NCI-H2107 (cell line): ENCODE measurements around the gene ZNF438.
"Not testable (repeated sequence)": the region's sequence is repeated elsewhere in the genome, so short reads cannot be mapped to it uniquely, and the experiment has no call there.

ENCODE experiments used
- DNase-seq: peaks from one replicate; lab custom pipeline; 2025; lab: John Stamatoyannopoulos, UW

ZNF438 gene

DNA sequence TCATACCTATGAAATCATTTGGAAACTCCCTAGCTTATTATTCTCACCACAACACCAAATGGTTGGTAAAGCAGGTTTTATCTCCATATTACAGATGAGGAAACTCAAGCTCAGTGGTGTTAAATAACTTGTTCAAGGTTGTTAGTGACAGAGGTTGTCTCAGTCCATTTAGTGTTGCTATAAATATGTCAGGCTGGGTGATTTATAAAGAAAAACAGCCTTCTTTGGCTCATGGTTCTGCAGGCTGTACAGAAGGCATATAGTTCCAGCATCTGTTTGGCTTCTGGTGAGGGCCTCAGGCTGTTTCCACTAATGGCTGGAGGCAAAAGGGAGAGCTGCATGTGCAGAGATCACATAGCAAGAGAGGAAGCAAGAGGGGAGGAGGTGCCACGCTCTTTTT lies 96.6 kb downstream of the ZNF438 start:
- no peak for DNase-seq

DNA sequence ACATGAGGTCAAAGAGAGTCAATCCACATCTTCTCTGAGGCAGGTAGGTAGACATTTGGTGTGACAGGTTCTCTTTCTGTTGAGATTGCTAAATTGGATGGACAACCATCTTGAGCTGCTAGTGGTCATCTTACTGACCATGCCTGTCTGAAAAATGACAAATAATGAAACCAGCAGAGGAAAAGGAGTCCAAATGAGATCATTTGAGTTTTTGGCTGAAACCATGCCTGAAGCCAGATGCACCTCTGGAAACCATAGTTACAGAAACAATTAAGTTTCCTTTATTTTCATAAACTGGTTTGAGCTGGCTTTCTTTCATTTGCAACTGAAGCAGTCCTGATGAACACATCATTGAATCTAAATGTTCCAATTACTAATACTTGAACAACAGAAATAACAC lies 100.6 kb downstream of the ZNF438 start:
- DNase-seq: no peak

DNA sequence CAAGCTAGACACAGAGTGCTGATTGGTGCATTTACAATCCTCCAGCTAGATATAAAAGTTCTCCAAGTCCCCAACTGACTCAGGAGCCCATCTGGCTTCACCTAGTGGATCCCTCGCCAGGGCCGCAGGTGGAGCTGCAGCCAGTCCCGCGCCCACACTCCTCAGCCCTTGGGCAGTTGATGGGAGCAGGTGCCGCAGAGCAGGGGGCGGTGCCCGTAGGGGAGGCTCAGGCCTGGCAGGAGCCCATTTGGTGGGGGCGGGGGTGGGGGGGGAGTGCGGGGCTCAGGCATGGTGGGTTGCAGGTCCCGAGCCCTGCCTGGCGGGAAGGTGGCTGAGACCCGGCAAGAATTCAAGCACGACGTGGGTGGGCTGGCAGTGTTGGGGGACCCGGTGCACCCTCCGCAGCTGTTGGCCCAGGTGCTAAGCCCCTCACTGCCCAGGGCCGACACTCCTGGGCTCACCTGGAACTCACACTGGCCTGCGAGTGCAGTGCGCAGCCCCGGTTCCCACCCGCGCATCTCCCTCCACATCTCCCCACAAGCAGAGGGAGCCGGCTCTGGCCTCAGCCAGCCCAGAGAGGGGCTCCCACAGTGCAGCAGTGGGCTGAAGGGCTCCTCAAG lies 101.7 kb downstream of the ZNF438 start:
- DNase-seq: no peak

DNA sequence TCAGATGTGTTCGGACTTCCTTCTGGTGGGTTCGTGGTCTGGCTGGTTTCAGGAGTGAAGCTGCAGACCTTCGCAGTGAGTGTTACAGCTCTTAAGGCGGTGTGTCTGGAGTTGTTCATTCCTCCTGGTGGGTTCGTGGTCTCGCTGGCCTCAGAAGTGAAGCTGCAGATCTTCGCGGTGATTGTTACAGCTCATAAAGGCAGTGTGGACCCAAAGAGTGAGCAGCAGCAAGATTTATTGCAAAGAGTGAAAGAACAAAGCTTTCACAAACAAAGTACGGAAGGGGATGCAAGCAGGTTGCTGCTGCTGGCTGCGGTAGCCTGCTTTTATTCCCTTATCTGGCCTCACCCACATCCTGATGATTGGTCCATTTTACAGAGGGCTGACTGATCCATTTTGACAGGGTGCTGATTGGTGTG lies 102.3 kb downstream of the ZNF438 start:
- not testable (repeated sequence) for DNase-seq

DNA sequence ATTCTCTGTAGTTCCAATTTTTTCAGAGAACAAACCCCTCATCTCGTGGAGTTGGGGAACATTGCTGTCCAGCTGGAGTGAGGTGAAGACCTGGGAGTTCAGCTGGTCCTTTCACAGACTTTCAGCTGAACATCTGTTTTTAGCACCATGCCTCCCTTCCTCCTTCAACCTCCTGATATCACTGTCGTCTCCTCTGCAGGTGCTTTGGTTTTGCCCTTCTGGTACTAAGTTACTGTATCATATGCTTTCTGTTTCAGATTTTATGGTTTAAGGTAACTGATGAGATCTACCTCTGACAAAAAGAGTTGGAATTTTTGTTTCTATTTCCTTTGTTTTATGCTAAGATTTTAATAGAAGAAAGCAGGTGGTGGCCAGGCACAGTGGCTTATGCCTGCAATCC lies 102.9 kb downstream of the ZNF438 start:
- no peak for DNase-seq

DNA sequence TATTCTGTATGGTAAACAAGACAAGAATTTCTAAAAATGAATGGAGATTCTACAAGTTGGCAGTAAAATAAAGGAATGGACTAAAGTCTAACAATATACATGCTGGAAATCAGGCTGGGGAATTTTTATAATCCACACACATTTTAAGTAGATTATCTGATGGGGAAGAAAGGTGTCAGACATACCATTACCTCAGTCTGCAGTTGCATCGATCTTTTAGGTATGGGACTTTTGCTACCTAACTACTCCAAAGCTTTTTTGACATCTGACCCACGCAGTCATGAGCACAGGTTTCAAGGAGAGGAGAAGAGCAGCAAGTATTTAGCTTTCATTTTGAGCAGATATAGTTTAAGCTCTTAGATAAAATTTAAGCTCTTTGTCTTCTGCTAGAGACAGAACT lies 113.0 kb downstream of the ZNF438 start:
- DNase-seq: no peak

DNA sequence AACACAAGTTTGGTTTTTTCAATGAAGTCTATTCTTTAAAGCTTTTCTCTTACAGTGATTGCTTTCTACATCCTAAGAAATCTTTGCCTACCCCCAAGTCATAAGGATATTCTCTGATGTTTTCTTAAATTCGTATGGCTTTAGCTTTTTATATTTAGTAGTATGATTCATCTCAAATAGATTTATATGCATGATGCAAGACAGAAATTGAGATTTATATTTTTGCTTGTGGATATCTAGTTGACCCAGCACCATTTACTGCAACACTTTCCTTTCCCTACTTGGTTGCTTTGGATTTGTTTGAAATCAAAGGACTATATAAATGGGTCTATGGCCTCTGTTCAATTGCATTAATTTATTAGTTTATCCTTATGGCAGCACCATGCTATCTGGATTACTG lies 113.9 kb downstream of the ZNF438 start:
- DNase-seq: no peak

DNA sequence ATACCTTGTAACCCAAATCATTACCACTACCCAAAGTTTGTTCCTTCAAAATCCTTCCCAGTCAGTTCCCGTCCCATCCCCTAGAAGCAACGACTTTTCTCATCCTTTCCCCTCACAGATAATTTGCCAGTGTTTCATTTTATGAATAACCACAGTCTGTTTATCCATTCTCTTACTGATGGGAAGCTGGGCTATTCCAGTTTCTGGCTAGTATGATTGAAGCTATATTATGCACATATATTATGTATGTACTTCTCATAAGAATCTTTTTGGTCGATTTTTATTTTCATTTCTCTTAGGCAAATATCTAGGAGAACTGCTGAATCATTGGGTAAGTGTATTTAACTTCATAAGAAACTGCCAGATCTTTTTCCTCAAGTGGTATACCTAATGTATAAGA lies 114.6 kb downstream of the ZNF438 start:
- no peak for DNase-seq

DNA sequence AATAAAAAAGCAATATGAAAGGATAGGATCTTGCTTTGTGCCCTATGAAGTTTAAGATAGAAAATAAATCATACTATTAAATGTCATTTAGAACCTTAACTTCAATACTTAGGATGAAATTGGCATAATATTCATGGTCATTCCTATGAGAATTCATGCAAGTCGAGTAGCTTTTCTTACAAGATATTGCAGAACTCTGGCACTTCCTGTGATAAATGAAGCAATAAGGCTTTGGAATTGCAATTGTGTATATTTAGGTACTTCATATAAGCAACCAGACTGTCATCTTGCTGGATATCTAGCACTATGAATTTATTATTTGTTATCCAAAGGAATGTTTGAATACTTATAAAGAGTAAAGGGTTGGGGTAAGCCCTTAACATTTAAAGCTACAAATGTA lies 116.5 kb downstream of the ZNF438 start:
- DNase-seq: no peak

DNA sequence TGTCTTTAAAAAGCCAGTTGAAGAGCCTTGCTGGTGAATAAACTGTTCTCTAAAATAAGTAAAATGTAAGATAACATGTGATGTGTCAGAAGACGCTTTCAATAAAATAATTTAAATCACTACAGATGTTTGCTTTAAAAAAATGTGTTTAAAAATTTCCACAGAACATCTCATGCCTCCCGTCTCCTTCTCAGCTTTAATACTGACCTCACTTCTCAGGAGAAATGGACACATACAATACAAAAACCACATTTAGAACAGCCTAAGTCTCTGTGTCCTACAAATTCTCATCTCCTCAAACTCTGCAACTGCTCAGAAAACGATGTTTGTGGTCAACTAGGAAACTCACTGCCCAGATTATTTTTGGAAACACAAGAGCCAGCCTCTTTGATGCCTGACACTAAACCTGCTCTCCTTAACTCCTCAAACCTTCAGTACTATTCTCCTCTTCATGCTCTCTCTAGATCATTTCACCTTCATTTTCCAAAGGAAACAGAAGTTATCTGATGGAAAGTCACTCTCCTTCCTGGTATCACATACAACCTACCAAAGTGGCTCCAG lies 120.3 kb downstream of the ZNF438 start:
- no peak for DNase-seq

DNA sequence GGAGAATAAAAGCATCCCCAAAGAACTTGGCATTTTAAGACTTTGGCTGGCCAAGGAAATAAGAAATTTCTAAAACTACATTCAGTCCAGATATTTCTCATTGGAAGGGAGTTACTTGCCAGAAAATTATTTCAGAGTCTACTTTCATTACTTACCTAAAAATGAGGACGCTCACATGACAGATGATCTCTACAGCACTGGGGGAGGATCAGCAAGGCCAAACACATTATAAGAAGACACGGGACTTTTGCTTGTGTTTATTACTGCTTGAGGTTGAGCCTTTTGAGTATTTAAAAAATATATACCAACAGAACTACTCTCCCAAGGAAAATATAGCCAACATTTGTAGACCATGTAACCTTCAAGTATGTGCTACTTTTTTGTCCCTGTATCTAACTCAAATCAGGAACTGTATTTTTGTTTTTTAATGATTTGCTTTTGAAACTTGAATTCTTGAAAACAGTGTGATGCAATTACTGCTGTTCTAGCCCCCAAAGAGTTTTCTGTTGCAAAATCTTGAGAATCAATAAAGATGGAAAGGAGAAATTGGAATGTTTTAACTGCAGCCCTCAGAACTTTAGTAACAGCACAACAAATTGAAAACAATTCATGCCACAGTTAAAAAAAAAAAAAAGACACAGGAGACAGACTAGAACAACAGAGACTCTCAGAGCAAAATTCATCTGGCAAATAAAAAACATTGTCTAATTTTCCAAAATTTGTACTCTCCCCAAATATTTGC lies 128.1 kb downstream of the ZNF438 start:
- no peak for DNase-seq

DNA sequence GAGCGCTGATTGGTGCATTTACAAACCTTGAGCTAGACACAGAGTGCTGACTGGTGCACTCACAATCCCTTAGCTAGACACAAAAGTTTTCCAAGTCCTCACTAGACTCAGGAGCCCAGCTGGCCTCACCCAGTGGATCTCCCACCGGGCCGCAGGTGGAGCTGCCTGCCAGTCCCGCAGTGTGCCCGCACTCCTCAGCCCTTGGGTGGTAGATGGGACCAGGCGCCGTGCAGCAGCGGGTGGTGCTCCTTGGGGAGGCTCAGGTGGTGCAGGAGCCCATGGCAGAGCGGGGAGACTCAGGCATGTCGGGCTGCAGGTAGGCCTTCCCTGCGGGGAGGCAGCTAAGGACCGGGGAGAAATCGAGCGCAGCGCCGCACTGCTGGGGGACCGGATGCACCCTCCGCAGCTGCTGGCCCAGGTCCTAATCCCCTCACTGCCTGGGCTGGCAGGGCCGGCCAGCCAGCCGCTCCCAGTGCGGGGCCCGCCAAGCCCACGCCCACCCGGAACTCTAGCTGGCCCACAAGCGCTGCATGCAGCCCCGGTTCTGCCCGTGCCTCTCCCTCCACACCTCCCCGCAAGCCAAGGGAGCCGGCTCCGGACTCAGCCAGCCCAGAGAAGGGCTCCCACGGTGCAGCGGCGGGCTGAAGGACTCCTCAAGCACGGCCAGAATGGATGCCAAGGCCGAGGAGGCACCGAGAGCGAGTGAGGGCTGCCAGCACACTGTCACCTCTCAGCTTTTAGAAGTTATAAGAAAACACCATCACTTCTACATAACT lies 128.9 kb downstream of the ZNF438 start:
- no peak for DNase-seq

DNA sequence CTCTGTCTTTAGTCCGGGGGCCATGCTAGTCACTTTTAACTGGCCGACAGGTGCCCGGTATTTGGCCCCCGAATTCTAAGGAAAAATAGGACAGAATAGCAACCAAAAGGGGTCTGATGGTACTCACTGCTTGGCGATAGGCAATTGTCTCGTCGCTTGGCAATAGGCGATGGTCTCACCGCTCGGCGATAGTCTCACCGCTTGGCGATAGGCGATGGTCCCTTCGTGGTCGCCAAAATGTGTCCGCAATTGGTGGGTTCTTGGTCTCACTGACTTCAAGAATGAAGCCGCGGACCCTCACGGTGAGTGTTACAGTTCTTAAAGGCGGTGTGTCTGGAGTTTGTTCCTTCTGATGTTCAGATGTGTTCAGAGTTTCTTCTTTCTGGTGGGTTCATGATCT lies 130.2 kb downstream of the ZNF438 start:
- DNase-seq: not testable (repeated sequence)

DNA sequence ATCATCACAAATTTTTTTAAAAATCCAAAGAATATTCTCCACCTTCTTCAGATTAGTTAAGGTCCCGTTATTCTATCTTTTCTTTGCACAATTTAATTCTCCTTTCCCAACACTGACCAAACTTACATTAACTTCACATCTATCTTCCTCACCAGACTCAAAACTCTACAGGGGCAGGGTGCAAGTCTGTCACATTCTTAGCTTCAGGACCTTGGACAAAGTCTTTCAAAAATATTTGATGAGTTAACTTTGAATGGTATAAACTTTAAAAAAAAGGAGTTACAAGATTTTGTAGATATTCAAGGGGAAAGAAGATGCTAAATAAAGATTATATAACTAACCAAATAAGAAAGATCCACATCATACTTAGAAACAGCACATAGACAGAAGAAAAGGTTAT lies 132.7 kb downstream of the ZNF438 start:
- DNase-seq: no peak

DNA sequence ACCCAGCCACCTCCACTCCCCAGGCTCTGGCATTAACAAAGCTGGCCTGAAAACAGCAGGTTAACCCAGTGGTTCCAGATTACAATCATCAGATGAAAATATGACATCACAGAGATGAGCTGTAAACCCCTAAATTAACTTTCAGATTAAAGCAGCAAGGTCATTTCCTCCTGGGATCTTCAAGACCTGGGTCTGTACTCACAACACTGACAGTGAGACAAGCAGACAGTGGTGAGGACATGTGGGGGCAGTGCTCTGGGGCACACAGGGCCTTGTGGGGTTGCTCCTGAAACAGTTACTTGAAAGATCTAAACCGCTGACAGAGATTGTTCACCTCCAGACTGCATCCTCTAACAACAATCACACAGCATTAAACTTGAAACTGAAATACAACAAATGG lies 134.1 kb downstream of the ZNF438 start:
- no peak for DNase-seq

DNA sequence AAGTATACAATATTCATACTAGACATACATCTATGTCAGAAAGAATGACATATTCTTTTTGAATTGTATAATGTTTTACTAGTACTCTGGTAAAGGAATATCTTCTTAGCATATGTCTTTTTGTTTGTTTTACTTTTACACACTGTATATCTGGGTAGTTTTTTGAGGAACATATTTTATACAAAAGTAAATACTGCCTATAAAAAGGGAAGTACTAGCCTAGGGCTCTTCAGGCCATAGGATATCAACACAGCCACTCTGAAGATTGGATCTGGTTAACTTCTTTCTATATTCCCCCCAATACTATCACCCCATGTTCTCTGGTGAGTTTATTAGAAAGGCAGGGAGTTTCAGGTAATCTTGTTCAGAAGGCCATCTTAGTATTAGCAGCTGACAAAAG lies 134.6 kb downstream of the ZNF438 start:
- DNase-seq: no peak

DNA sequence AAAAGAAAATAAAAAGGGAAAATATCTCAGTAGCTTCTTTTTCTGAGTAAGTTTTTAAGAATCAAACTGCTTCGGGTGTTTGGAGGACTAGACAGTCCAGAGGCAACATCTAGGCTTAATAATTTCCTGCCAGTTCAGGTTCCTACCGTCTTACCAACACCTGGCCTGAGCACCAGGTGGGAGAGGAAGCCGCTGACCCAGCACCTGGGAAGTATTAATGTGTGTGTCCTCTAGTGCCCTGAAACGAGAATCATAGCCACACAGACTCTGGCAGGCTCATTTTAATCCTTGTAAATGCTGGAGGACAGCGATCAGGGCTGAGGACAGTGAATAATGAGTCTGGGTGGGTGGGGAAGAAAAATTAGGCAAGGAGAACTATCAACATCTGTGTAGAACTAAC lies 137.4 kb downstream of the ZNF438 start:
- no peak for DNase-seq

DNA sequence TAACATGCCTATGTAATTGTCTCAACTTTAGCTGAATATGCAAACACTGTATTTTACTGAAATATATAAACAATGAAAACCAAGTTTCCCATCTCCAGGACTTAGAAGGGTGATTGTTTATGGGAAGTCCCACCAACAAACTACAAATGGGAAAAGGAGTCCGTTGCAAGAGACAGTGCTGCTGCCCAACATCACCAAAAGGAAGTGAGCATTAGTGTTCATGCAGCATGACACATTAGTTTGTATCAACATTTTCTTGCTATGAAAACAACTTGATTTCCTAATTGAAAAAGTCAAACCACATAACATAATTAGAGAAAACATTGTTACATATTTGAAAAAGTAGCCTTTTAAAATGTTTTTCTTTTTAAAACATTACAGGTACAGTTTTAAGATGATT lies 138.5 kb downstream of the ZNF438 start:
- DNase-seq: no peak

DNA sequence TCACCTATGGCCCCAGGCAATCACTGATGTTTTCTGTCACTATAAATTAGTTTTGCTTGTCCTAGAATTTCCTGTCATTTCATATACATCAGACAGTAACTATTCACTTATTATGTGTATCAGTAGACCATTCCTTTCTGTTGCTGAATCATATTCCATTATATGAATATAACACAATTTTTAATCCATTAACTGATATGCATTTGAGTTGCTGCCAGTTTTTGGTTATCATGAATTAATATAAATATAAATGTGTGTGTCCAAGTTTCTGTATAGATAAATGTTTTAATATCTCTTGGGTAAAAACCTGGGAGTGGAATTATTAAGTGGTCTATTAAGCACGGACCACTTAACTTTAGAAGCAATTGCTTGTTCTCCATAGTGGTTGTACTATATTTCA lies 143.8 kb downstream of the ZNF438 start:
- no peak for DNase-seq

DNA sequence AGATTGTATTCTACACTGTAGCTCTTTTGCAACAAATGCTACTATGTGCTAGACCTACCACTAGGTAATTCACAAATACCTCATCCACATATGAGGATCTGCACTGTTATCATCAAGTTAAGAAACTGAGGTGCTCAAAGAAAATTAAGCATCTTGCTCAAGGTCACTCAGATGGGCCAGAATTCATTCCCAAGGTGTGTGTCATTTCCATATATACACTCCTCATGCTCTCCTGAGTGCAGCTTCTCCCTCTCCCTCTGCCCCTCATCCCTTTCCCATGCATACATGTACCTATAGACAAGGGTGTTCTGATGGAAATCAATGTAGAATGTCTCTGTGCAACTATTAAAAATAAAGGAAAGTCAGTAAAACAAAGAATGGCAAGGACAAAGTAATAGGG lies 146.2 kb downstream of the ZNF438 start:
- no peak for DNase-seq

DNA sequence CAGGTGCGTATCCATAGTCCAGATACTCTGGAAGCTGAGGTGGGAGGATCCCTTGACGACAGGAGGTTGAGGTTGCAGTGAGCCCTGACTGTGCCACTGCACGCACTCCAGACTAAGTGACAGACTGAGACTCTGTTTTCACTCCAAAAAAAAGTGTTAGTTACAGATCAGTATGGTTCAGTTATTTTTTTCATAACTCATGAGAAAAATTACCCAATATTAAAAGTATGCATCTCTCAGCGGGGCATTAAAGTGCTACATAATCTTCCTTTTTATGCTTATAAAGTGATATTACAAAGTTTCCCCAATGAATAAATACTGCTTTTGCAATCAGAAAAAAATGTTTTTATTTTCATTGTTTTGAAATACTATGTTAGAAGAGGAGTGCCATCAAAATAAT lies 147.9 kb downstream of the ZNF438 start:
- DNase-seq: no peak

DNA sequence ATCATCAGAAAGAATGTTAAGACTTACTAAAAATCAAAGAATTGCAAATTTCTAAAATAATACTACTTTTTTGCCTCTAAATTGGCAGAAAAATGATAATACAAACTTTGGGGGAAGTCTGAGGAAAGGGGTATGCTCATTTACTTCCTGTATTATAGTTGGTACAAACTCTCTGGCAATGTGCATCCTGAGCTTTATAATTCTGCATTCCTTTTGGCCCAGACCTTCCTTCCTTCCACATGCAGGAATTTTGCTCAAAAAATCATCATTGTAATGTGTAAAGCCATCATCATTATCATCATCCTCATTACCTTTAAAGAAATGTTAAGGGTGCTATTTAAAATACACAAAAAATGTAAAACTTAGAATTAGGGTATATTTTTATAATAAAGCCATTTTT lies 148.5 kb downstream of the ZNF438 start:
- DNase-seq: no peak

DNA sequence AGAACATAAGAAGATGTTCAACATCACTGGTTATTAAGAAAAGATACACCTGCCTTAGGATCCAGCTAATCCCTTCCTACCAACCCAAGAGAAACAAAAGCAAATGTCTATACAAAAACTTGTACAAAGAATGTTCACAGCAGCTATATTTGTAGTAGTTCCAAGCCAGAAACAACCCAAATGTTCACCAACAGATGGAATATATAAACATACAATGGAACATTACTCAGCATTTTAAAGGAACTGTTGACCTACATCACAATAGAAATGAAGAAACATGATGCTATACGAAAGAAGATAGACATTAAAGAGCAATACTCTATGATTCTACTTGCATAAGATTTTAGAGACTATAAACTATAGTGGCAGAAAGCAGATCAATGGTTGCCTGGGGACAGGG lies 149.4 kb downstream of the ZNF438 start:
- DNase-seq: no peak
